Thymus (tissue), 11 donors: ENCODE results near the gene TICRR. TPM values are rescaled to one million over a fixed set of nuclear protein-coding genes. Genes with fewer than 3 reads are reported as not detected.

Experiments
- DNase-seq, 9 donors: peaks; one replicate each; pipeline ENCODE4 v3.0.0-alpha.2; 2013; ENCODE audit warnings: low spot score in 9 of 9, low read depth in 6 of 9, missing footprints in 1 of 9
- H3K27ac ChIP-seq, 2 donors: one replicate each; pipeline ENCODE4 v1.5.1; 2013; ENCODE audit warnings: control low read depth in 1 of 2, low read depth in 1 of 2, low read length in 1 of 2, mild to moderate bottlenecking in 1 of 2, moderate library complexity in 1 of 2
- H3K27me3 ChIP-seq, 2 donors: one replicate each; pipeline ENCODE4 v1.5.1; 2013; ENCODE audit warnings: low read length in 1 of 2; ENCODE audit not compliant: control insufficient read depth in 2 of 2, insufficient read depth in 1 of 2
- H3K36me3 ChIP-seq, 2 donors: one replicate each; pipeline ENCODE4 v1.5.1; 2013; ENCODE audit warnings: low read length in 1 of 2, mild to moderate bottlenecking in 1 of 2, moderate library complexity in 1 of 2; ENCODE audit not compliant: control insufficient read depth in 2 of 2, insufficient read depth in 2 of 2
- H3K4me1 ChIP-seq, 2 donors: one replicate each; pipeline ENCODE4 v1.5.1; 2013; ENCODE audit warnings: low read length in 2 of 2; ENCODE audit not compliant: control insufficient read depth in 2 of 2, insufficient read depth in 2 of 2
- H3K4me3 ChIP-seq, 2 donors: one replicate each; pipeline ENCODE4 v1.5.1; 2013; ENCODE audit warnings: low read length in 2 of 2, control low read depth in 1 of 2, mild to moderate bottlenecking in 1 of 2
- H3K9me3 ChIP-seq, 2 donors: one replicate each; pipeline ENCODE4 v1.5.1; 2013; ENCODE audit warnings: low read length in 1 of 2, mild to moderate bottlenecking in 1 of 2; ENCODE audit not compliant: control insufficient read depth in 2 of 2, insufficient read depth in 1 of 2
- WGBS: extraction: QIAGEN DNeasy Blood & Tissue Kit; methylation state at CpG from one replicate; pipeline ENCODE4 v1.1.7; 2013; 5-methylcytosine and 5-hydroxymethylcytosine counted together
- polyA plus RNA-seq: library from polyadenylated mRNA; stranded (reverse); fragments of 200-250 nt; gene quantifications from one replicate; pipeline ENCODE4 v1.2.3, GENCODE V29; 2013
- total RNA-seq: library from RNA; stranded (reverse); fragments of 120-200 nt; gene quantifications from one replicate; pipeline ENCODE4 v1.2.4, GENCODE V29; 2013
- donor health status: healthy.

The TICRR gene
- total and polyA plus RNA-seq, 2 donors = 0.32 to 3.5 TPM

GRCh38 chr15:89646416-89647141, 71.3 kb downstream of the TICRR start:
- no peaks in the 10 kb centered on the region for H3K27me3 ChIP-seq
- 94% methylated on average over 22 of the region's 22 CpGs for WGBS
- DNase-seq = no peak
- peaks cover 0 to 9% of the 10 kb centered on the region in 2 donors for H3K9me3 ChIP-seq
- no peaks in the 10 kb centered on the region for H3K4me1 ChIP-seq
- H3K36me3 ChIP-seq = peaks cover 0 to 18% of the 10 kb centered on the region in 2 donors
- no peak overlapping the region for H3K4me3 ChIP-seq
- no peak overlapping the region for H3K27ac ChIP-seq

GRCh38 chr15:89647191-89647851, 72.1 kb downstream of the TICRR start:
- WGBS = 74% methylated on average over 25 of the region's 25 CpGs

GRCh38 chr15:89648106-89649012, 73.1 kb downstream of the TICRR start:
- WGBS = 96% methylated on average over 102 of the region's 102 CpGs
- Histone ChIP-seq H3K27ac (no peak overlapping the region), H3K4me1 (no peaks in the 10 kb centered on the region), H3K27me3 (no peaks in the 10 kb centered on the region), H3K36me3 (peaks cover 0 to 11% of the 10 kb centered on the region in 2 donors), H3K4me3 (no peak overlapping the region), H3K9me3 (peaks cover 0 to 4% of the 10 kb centered on the region in 2 donors)
- no peak for DNase-seq

More at GRCh38 chr15:89647191-89647851, 72.1 kb downstream of the TICRR start:
- H3K4me3 ChIP-seq = no peak overlapping the region
- peaks cover 0 to 11% of the 10 kb centered on the region in 2 donors for H3K36me3 ChIP-seq
- DNase-seq = peak in 4 of 9 donors; percentile 25 to 57 (median 34)
- H3K27me3 ChIP-seq = no peaks in the 10 kb centered on the region
- no peaks in the 10 kb centered on the region for H3K4me1 ChIP-seq
- no peak overlapping the region for H3K27ac ChIP-seq
- peaks cover 0 to 4% of the 10 kb centered on the region in 2 donors for H3K9me3 ChIP-seq

GRCh38 chr15:89649013-89649625, 73.8 kb downstream of the TICRR start:
- no peak overlapping the region for H3K4me3 ChIP-seq
- H3K9me3 ChIP-seq = peaks cover 0 to 4% of the 10 kb centered on the region in 2 donors
- peaks cover 0 to 2% of the 10 kb centered on the region in 2 donors for H3K27me3 ChIP-seq
- 99% methylated on average over 37 of the region's 37 CpGs for WGBS
- no peak overlapping the region for H3K27ac ChIP-seq
- H3K36me3 ChIP-seq = peaks cover 0 to 11% of the 10 kb centered on the region in 2 donors
- DNase-seq = no peak
- H3K4me1 ChIP-seq = no peaks in the 10 kb centered on the region

GRCh38 chr15:89649716-89650115, 74.4 kb downstream of the TICRR start:
- H3K9me3 ChIP-seq = peaks cover 0 to 4% of the 10 kb centered on the region in 2 donors
- H3K36me3 ChIP-seq = peaks cover 0 to 10% of the 10 kb centered on the region in 2 donors
- DNase-seq = no peak
- H3K4me3 ChIP-seq = no peak overlapping the region
- no peak overlapping the region for H3K27ac ChIP-seq
- H3K4me1 ChIP-seq = peaks cover 4 to 6% of the 10 kb centered on the region in 2 donors
- H3K27me3 ChIP-seq = peaks cover 0 to 8% of the 10 kb centered on the region in 2 donors
- 96% methylated on average over 15 of the region's 15 CpGs for WGBS

- H3K4me1 ChIP-seq = peaks cover 4 to 10% of the 10 kb centered on the region in 2 donors
- H3K4me3 ChIP-seq = no peak overlapping the region
- H3K9me3 ChIP-seq = peaks cover 0 to 4% of the 10 kb centered on the region in 2 donors
- peaks cover 2 to 29% of the 10 kb centered on the region in 2 donors for H3K27me3 ChIP-seq
- no peak overlapping the region for H3K27ac ChIP-seq
- WGBS = 97% methylated on average over 7 of the region's 7 CpGs
- DNase-seq = no peak
- H3K36me3 ChIP-seq = peaks cover 0 to 5% of the 10 kb centered on the region in 2 donors
These were observed 76.9 kb downstream of the TICRR start for GRCh38 chr15:89652131-89652530.

- 90% methylated on average over 16 of the region's 16 CpGs for WGBS
- peaks cover 0 to 5% of the 10 kb centered on the region in 2 donors for H3K36me3 ChIP-seq
- H3K4me1 ChIP-seq = peaks cover 4 to 10% of the 10 kb centered on the region in 2 donors
- H3K27ac ChIP-seq = no peak overlapping the region
- H3K9me3 ChIP-seq = peaks cover 0 to under 1% of the 10 kb centered on the region in 2 donors
- no peak for DNase-seq
- H3K27me3 ChIP-seq = peaks cover 2 to 29% of the 10 kb centered on the region in 2 donors
- H3K4me3 ChIP-seq = no peak overlapping the region
These were observed 77.4 kb downstream of the TICRR start for GRCh38 chr15:89652666-89653065.

- H3K36me3 ChIP-seq = peaks cover 0 to 5% of the 10 kb centered on the region in 2 donors
- WGBS = 98% methylated on average over 2 of the region's 2 CpGs
- peaks cover 2 to 29% of the 10 kb centered on the region in 2 donors for H3K27me3 ChIP-seq
- no peak for DNase-seq
- no peak overlapping the region for H3K4me3 ChIP-seq
- H3K4me1 ChIP-seq = peaks cover 4 to 10% of the 10 kb centered on the region in 2 donors
- H3K27ac ChIP-seq = no peak overlapping the region
- no peaks in the 10 kb centered on the region for H3K9me3 ChIP-seq
These were observed 78.3 kb downstream of the TICRR start for GRCh38 chr15:89653578-89653977.
